ENCODE results near the gene SLAMF7.

GRCh38 chr1:160776178-160776577, 37.1 kb downstream of the SLAMF7 start:
- TF ChIP-seq, protein P1, sequence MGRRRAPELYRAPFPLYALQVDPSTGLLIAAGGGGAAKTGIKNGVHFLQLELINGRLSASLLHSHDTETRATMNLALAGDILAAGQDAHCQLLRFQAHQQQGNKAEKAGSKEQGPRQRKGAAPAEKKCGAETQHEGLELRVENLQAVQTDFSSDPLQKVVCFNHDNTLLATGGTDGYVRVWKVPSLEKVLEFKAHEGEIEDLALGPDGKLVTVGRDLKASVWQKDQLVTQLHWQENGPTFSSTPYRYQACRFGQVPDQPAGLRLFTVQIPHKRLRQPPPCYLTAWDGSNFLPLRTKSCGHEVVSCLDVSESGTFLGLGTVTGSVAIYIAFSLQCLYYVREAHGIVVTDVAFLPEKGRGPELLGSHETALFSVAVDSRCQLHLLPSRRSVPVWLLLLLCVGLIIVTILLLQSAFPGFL (CRISPR knock-in tag; IDR thresholded peaks at IDR 0.05), result no peak
- no peak for TF ChIP-seq SNAI1 (CRISPR knock-in tag; IDR thresholded peaks at IDR 0.05; ENCODE audit: borderline replicate concordance)
- TF ChIP-seq JUN (CRISPR knock-in tag; IDR thresholded peaks at IDR 0.05), result no peak
- TF ChIP-seq, protein P2, sequence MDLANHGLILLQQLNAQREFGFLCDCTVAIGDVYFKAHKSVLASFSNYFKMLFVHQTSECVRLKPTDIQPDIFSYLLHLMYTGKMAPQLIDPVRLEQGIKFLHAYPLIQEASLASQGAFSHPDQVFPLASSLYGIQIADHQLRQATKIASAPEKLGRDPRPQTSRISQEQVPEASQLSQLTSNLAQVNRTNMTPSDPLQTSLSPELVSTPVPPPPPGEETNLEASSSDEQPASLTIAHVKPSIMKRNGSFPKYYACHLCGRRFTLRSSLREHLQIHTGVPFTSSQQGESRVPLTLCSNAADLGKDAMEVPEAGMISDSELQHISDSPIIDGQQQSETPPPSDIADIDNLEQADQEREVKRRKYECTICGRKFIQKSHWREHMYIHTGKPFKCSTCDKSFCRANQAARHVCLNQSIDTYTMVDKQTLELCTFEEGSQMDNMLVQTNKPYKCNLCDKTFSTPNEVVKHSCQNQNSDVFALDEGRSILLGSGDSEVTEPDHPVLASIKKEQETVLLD (CRISPR knock-in tag; IDR thresholded peaks at IDR 0.05; ENCODE audit: low read depth), result no peak
- no peak for TF ChIP-seq ZNF557 (CRISPR knock-in tag; IDR thresholded peaks at IDR 0.05)
- TF ChIP-seq, protein P3, sequence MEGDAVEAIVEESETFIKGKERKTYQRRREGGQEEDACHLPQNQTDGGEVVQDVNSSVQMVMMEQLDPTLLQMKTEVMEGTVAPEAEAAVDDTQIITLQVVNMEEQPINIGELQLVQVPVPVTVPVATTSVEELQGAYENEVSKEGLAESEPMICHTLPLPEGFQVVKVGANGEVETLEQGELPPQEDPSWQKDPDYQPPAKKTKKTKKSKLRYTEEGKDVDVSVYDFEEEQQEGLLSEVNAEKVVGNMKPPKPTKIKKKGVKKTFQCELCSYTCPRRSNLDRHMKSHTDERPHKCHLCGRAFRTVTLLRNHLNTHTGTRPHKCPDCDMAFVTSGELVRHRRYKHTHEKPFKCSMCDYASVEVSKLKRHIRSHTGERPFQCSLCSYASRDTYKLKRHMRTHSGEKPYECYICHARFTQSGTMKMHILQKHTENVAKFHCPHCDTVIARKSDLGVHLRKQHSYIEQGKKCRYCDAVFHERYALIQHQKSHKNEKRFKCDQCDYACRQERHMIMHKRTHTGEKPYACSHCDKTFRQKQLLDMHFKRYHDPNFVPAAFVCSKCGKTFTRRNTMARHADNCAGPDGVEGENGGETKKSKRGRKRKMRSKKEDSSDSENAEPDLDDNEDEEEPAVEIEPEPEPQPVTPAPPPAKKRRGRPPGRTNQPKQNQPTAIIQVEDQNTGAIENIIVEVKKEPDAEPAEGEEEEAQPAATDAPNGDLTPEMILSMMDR (CRISPR knock-in tag; IDR thresholded peaks at IDR 0.05), result no peak
- no peak for TF ChIP-seq MAX (IDR thresholded peaks at IDR 0.05)
- no peak for TF ChIP-seq AGO1 (IDR thresholded peaks at IDR 0.05; ENCODE audit: low read depth, low read length, poor library complexity, severe bottlenecking)
- no peak for TF ChIP-seq MIER2 (CRISPR knock-in tag; IDR thresholded peaks at IDR 0.05)
- TF ChIP-seq SMARCC2 (IDR thresholded peaks at IDR 0.05), result no peak
- no peak for TF ChIP-seq SOX6 (IDR thresholded peaks at IDR 0.05)
- TF ChIP-seq SOX6 (CRISPR knock-in tag; IDR thresholded peaks at IDR 0.05), result no peak
- no peak for TF ChIP-seq ATF7 (IDR thresholded peaks at IDR 0.05)
- TF ChIP-seq ATF7 (CRISPR knock-in tag; IDR thresholded peaks at IDR 0.05), result no peak
- TF ChIP-seq ZNF160 (CRISPR knock-in tag; IDR thresholded peaks at IDR 0.05), result no peak
- TF ChIP-seq, protein P4, sequence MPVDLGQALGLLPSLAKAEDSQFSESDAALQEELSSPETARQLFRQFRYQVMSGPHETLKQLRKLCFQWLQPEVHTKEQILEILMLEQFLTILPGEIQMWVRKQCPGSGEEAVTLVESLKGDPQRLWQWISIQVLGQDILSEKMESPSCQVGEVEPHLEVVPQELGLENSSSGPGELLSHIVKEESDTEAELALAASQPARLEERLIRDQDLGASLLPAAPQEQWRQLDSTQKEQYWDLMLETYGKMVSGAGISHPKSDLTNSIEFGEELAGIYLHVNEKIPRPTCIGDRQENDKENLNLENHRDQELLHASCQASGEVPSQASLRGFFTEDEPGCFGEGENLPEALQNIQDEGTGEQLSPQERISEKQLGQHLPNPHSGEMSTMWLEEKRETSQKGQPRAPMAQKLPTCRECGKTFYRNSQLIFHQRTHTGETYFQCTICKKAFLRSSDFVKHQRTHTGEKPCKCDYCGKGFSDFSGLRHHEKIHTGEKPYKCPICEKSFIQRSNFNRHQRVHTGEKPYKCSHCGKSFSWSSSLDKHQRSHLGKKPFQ (CRISPR knock-in tag; IDR thresholded peaks at IDR 0.05; ENCODE audit: insufficient replicate concordance), result no peak
